ENCODE results near the gene MPHOSPH6.

DNA sequence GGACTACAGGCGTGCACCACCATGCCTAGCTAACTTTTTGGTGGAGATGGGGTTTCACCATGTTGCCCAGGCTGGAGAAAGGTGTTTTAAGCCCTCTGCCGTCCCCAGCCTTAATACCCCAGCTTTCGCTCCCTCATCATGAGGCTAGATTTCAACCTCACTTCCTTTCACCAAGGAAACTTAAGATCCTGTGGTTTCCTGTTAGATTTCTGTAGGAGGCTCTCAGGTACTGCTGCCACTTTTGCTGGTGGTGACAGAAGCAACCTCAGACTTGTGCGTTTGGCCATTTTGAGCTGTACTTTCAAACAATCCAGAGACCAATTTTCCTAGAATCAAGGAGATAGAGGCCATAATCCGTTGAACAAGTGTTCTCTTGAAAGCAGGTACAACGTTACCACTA is 36.2 kb downstream of the MPHOSPH6 start:
- TF ChIP-seq, protein P1, sequence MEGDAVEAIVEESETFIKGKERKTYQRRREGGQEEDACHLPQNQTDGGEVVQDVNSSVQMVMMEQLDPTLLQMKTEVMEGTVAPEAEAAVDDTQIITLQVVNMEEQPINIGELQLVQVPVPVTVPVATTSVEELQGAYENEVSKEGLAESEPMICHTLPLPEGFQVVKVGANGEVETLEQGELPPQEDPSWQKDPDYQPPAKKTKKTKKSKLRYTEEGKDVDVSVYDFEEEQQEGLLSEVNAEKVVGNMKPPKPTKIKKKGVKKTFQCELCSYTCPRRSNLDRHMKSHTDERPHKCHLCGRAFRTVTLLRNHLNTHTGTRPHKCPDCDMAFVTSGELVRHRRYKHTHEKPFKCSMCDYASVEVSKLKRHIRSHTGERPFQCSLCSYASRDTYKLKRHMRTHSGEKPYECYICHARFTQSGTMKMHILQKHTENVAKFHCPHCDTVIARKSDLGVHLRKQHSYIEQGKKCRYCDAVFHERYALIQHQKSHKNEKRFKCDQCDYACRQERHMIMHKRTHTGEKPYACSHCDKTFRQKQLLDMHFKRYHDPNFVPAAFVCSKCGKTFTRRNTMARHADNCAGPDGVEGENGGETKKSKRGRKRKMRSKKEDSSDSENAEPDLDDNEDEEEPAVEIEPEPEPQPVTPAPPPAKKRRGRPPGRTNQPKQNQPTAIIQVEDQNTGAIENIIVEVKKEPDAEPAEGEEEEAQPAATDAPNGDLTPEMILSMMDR (IDR thresholded peaks at IDR 0.05): no peak
- TF ChIP-seq JUND (IDR thresholded peaks at IDR 0.05) (no peak), YY1 (IDR thresholded peaks at IDR 0.05; ENCODE audit: low read depth) (no peak), RAD21 (IDR thresholded peaks at IDR 0.05; ENCODE audit: low read length) (no peak), TEAD4 (IDR thresholded peaks at IDR 0.05; ENCODE audit: borderline replicate concordance, insufficient read depth) (no peak)
- TF ChIP-seq, protein P2, sequence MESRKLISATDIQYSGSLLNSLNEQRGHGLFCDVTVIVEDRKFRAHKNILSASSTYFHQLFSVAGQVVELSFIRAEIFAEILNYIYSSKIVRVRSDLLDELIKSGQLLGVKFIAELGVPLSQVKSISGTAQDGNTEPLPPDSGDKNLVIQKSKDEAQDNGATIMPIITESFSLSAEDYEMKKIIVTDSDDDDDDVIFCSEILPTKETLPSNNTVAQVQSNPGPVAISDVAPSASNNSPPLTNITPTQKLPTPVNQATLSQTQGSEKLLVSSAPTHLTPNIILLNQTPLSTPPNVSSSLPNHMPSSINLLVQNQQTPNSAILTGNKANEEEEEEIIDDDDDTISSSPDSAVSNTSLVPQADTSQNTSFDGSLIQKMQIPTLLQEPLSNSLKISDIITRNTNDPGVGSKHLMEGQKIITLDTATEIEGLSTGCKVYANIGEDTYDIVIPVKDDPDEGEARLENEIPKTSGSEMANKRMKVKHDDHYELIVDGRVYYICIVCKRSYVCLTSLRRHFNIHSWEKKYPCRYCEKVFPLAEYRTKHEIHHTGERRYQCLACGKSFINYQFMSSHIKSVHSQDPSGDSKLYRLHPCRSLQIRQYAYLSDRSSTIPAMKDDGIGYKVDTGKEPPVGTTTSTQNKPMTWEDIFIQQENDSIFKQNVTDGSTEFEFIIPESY (IDR thresholded peaks at IDR 0.05; ENCODE audit: borderline replicate concordance, low read depth): no peak

All from SK-N-SH (cell line).